Panc1 (cell line): ENCODE data around the gene UBQLN1. TPM values are rescaled to one million over a fixed set of nuclear protein-coding genes. Genes with fewer than 3 reads are reported as not detected.

Source experiments
- ATAC-seq: fragments of 200-7000 bp; cut with Tn5 transposase; 2 replicates; pipeline ENCODE4 v1.9.1; 2020; ENCODE audit warnings: mild to moderate bottlenecking, moderate library complexity
- BruUV-seq: library from RNA; stranded (reverse); fragments of 400-500 nt; replicated peaks from 2 replicates; lab custom pipeline; 2021; lab: Mats Ljungman, UMichigan
- CTCF ChIA-PET: fragments of 300-600 bp; sonication (Branson Sonifier 250); formaldehyde crosslinking; loops from one replicate; lab custom pipeline; 2022; ENCODE audit warnings: antibody characterized with exemption; lab: Charles Lee
- POLR2A ChIA-PET: fragments of 300-600 bp; sonication (Branson Sonifier 250); formaldehyde crosslinking; loops from one replicate; lab custom pipeline; 2022; ENCODE audit warnings: antibody characterized with exemption; lab: Charles Lee
- DNase-seq: peaks from one replicate; pipeline ENCODE4 v3.0.0-alpha.2; 2010; ENCODE audit warnings: low read depth, low spot score
- H3K27ac ChIP-seq: 2 replicates; pipeline ENCODE4 v1.5.1; 2011; ENCODE audit warnings: mild to moderate bottlenecking, low read length, inconsistent platforms
- H3K27me3 ChIP-seq: fragments of 200-500 bp; sonication (Bioruptor generic); 2 replicates; pipeline ENCODE4 v1.6.0; 2014; ENCODE audit warnings: low read length, inconsistent platforms; ENCODE audit not compliant: control insufficient read depth, insufficient read depth
- H3K36me3 ChIP-seq: fragments of 200-500 bp; sonication (Bioruptor generic); 2 replicates; pipeline ENCODE4 v1.5.1; 2014; ENCODE audit warnings: inconsistent platforms, mild to moderate bottlenecking, low read length, moderate library complexity; ENCODE audit not compliant: control insufficient read depth, insufficient read depth
- H3K4me1 ChIP-seq: 2 replicates; pipeline ENCODE4 v1.5.1; 2011; ENCODE audit warnings: inconsistent platforms, mild to moderate bottlenecking, low read length, moderate library complexity; ENCODE audit not compliant: control insufficient read depth, insufficient read depth
- H3K4me3 ChIP-seq, 2 experiments: 2 replicates each; pipeline ENCODE4 v1.5.1; 2011 to 2012; ENCODE audit warnings: low read depth in 2 of 2, low read length in 2 of 2, mild to moderate bottlenecking in 2 of 2, inconsistent platforms in 1 of 2, moderate library complexity in 1 of 2
- H3K9me3 ChIP-seq: fragments of 200-500 bp; sonication (Bioruptor generic); 2 replicates; pipeline ENCODE4 v1.5.1; 2014; ENCODE audit warnings: low read depth, mild to moderate bottlenecking, inconsistent platforms, low read length, moderate library complexity; ENCODE audit not compliant: control insufficient read depth, insufficient read depth
- POLR2AphosphoS5 ChIP-seq: IDR thresholded peaks from 2 replicates; pipeline ENCODE4 v1.6.1; 2012; ENCODE audit warnings: mild to moderate bottlenecking, low read depth, low read length, moderate library complexity
- SIN3A ChIP-seq: IDR thresholded peaks from 2 replicates; pipeline ENCODE4 v1.6.1; 2012; ENCODE audit warnings: low read depth, mild to moderate bottlenecking, low read length, moderate library complexity, borderline replicate concordance; ENCODE audit not compliant: insufficient read depth
- TCF7L2 ChIP-seq: IDR thresholded peaks from 2 replicates; pipeline ENCODE4 v1.6.1; 2011; ENCODE audit warnings: mild to moderate bottlenecking, low read depth, low read length, inconsistent platforms
- in situ Hi-C: cut with HindIII; loops from 2 replicates; pipeline ENCODE4 v1.10.0; 2016; ENCODE audit warnings: low sequenced_read_pairs, low pct_unique_long_range_greater_than_20kb
- intact Hi-C: fragments of 100-400 bp; cut with micrococcal nuclease; formaldehyde crosslinking; loops from one replicate; pipeline ENCODE4 v1.10.0; 2022; ENCODE audit not compliant: unreplicated experiment
- total RNA-seq: library from RNA; stranded (reverse); gene quantifications from one replicate; pipeline ENCODE4 v1.2.1, GENCODE V29; 2021; ENCODE audit not compliant: unreplicated experiment
- TF ChIP-seq, protein P1 (sequence below): fragments of 450-650 bp; IDR thresholded peaks from 2 replicates; pipeline ENCODE4 v1.5.1; 2017; ENCODE audit warnings: mild to moderate bottlenecking
- TF ChIP-seq, protein P2 (sequence below), 2 experiments: IDR thresholded peaks; 2 replicates each; pipeline ENCODE4 v1.6.1; 2011 to 2012; ENCODE audit warnings: low read depth in 2 of 2, control low read depth in 1 of 2, low read length in 1 of 2, mild to moderate bottlenecking in 1 of 2, moderate library complexity in 1 of 2; ENCODE audit not compliant: insufficient read depth in 1 of 2

Gene UBQLN1
- total RNA-seq, 1 experiment from 2014 or later, result 92.8 TPM

DNA sequence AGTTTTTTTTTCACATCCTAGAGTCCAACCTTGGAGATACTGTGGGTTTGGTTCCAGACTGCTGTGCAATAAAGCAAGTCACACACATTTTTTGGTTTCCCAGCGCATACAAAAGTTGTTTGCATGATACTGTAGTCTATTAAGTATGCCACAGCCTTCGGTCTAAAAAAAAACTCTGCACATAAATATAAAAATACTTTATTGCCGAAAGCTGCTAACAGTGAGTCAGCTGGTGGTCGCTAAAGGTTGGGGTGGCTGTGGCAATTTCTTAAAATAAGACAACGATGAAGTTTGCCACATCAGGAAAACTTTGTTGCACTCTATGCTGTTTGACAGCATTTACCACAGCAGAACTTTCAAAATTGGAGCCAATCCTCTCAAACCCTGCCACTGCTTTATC lies 37.4 kb downstream of the UBQLN1 start:
- Histone ChIP-seq H3K36me3 (peaks cover 11% of the 10 kb centered on the region), H3K4me1 (no peaks in the 10 kb centered on the region), H3K4me3 (no peak overlapping the region), H3K27me3 (no peaks in the 10 kb centered on the region), H3K9me3 (no peaks in the 10 kb centered on the region), H3K27ac (no peak overlapping the region)
- TF ChIP-seq, protein P1, sequence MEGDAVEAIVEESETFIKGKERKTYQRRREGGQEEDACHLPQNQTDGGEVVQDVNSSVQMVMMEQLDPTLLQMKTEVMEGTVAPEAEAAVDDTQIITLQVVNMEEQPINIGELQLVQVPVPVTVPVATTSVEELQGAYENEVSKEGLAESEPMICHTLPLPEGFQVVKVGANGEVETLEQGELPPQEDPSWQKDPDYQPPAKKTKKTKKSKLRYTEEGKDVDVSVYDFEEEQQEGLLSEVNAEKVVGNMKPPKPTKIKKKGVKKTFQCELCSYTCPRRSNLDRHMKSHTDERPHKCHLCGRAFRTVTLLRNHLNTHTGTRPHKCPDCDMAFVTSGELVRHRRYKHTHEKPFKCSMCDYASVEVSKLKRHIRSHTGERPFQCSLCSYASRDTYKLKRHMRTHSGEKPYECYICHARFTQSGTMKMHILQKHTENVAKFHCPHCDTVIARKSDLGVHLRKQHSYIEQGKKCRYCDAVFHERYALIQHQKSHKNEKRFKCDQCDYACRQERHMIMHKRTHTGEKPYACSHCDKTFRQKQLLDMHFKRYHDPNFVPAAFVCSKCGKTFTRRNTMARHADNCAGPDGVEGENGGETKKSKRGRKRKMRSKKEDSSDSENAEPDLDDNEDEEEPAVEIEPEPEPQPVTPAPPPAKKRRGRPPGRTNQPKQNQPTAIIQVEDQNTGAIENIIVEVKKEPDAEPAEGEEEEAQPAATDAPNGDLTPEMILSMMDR, result no peak
- TF ChIP-seq POLR2AphosphoS5 (no peak), TCF7L2 (no peak), SIN3A (no peak)
- TF ChIP-seq, protein P2, sequence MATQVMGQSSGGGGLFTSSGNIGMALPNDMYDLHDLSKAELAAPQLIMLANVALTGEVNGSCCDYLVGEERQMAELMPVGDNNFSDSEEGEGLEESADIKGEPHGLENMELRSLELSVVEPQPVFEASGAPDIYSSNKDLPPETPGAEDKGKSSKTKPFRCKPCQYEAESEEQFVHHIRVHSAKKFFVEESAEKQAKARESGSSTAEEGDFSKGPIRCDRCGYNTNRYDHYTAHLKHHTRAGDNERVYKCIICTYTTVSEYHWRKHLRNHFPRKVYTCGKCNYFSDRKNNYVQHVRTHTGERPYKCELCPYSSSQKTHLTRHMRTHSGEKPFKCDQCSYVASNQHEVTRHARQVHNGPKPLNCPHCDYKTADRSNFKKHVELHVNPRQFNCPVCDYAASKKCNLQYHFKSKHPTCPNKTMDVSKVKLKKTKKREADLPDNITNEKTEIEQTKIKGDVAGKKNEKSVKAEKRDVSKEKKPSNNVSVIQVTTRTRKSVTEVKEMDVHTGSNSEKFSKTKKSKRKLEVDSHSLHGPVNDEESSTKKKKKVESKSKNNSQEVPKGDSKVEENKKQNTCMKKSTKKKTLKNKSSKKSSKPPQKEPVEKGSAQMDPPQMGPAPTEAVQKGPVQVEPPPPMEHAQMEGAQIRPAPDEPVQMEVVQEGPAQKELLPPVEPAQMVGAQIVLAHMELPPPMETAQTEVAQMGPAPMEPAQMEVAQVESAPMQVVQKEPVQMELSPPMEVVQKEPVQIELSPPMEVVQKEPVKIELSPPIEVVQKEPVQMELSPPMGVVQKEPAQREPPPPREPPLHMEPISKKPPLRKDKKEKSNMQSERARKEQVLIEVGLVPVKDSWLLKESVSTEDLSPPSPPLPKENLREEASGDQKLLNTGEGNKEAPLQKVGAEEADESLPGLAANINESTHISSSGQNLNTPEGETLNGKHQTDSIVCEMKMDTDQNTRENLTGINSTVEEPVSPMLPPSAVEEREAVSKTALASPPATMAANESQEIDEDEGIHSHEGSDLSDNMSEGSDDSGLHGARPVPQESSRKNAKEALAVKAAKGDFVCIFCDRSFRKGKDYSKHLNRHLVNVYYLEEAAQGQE (IDR thresholded peaks at IDR 0.05; ENCODE audit: insufficient read depth in 1 of 2, low read depth in 2 of 2, low read length in 1 of 2), result no peak
- ChIA-PET POLR2A (no interaction called here), CTCF (no interaction called here)
- ATAC-seq (no peak), DNase-seq (no peak)
- BruUV-seq, result no TSS peak
- in situ Hi-C loops (no loop called here), intact Hi-C loops (no loop called here)

DNA sequence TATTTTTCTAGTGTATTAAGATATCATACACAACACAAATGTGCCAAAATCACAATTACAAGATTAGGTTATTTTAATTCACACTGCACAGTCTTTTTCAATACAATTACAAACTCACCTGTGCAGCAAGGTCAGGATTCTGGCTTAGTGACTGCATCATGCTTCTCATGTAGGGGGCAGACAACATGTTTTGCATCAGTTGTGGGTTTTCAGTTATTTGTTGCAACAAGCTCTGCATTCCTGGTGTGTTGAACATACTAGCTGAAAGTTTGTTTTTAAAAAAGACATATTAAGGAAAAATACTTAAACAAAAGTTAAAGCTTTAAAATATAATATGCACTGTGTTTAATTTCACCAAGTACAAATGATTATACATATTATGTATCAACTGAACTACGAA lies 38.7 kb downstream of the UBQLN1 start:
- CTCF ChIA-PET, result no interaction called here
- H3K4me3 ChIP-seq, result no peak overlapping the region
- no peak for ATAC-seq
- TF ChIP-seq, protein P2 (IDR thresholded peaks at IDR 0.05; ENCODE audit: insufficient read depth in 1 of 2, low read depth in 2 of 2, low read length in 1 of 2), result no peak
- TF ChIP-seq POLR2AphosphoS5 (no peak), SIN3A (no peak), TCF7L2 (no peak)
- TF ChIP-seq, protein P1, result no peak
- in situ Hi-C loops (no loop called here), intact Hi-C loops (no loop called here)
- no peak overlapping the region for H3K27ac ChIP-seq
- DNase-seq, result no peak
- peaks cover 11% of the 10 kb centered on the region for H3K36me3 ChIP-seq
- no peaks in the 10 kb centered on the region for H3K27me3 ChIP-seq
- POLR2A ChIA-PET, result no interaction called here
- no TSS peak for BruUV-seq
- no peaks in the 10 kb centered on the region for H3K9me3 ChIP-seq
- no peaks in the 10 kb centered on the region for H3K4me1 ChIP-seq
